GM19395 (cell line): Measurements from ENCODE around the gene BRD9.
A peak's percentile ranks its signal among the peaks of the same experiment; 100 is the strongest.
"Not testable (repeated sequence)": the region's sequence is repeated elsewhere in the genome, so short reads cannot be mapped to it uniquely, and the experiment has no call there.

ENCODE experiments used
- ATAC-seq: cut with Tn5 transposase; IDR thresholded peaks from one replicate; pipeline ENCODE4 v1.9.1; 2021; ENCODE audit warnings: mild to moderate bottlenecking, moderate library complexity; ENCODE audit not compliant: unreplicated experiment

The BRD9 gene

GRCh38 chr5:881551-881935, 11.1 kb downstream of the BRD9 start:
- no peak for ATAC-seq

- ATAC-seq, result no peak
These were observed 11.6 kb downstream of the BRD9 start for GRCh38 chr5:880816-881550.

- ATAC-seq, result not testable (repeated sequence)
These were observed 13.9 kb downstream of the BRD9 start for GRCh38 chr5:878677-879076.

GRCh38 chr5:878125-878524, 14.5 kb downstream of the BRD9 start:
- no peak for ATAC-seq

- no peak for ATAC-seq
These were observed 15.9 kb downstream of the BRD9 start for GRCh38 chr5:876398-877365.

- no peak for ATAC-seq
These were observed 16.7 kb downstream of the BRD9 start for GRCh38 chr5:875931-876330.

GRCh38 chr5:873328-873727, 19.3 kb downstream of the BRD9 start:
- peak; percentile 89 for ATAC-seq

GRCh38 chr5:872301-872700, 20.3 kb downstream of the BRD9 start:
- ATAC-seq, result no peak

- no peak for ATAC-seq
These were observed 20.9 kb downstream of the BRD9 start for GRCh38 chr5:871596-872298.

GRCh38 chr5:870956-871355, 21.6 kb downstream of the BRD9 start:
- no peak for ATAC-seq

GRCh38 chr5:868428-869135, 24.0 kb downstream of the BRD9 start:
- ATAC-seq, result no peak

- no peak for ATAC-seq
These were observed 25.2 kb downstream of the BRD9 start for GRCh38 chr5:867300-867870.

GRCh38 chr5:865771-866170, 26.8 kb downstream of the BRD9 start:
- no peak for ATAC-seq

GRCh38 chr5:865168-865521, 27.5 kb downstream of the BRD9 start:
- ATAC-seq, result no peak

GRCh38 chr5:864492-865167, 28.0 kb downstream of the BRD9 start:
- no peak for ATAC-seq

GRCh38 chr5:863244-863805, 29.3 kb downstream of the BRD9 start:
- no peak for ATAC-seq

GRCh38 chr5:862367-863243, 30.0 kb downstream of the BRD9 start:
- no peak for ATAC-seq

GRCh38 chr5:861442-862366, 30.9 kb downstream of the BRD9 start:
- no peak for ATAC-seq
